ENCODE data around the gene CTBP2.

Gene CTBP2

GRCh38 chr10:125106586-125106985 lies 53.8 kb downstream of the CTBP2 start:
- no peak for DNase-seq (ENCODE audit: low read depth in 2 of 2)

- no peak for DNase-seq (ENCODE audit: low read depth in 2 of 2)
Measured at GRCh38 chr10:125105706-125106255, 54.6 kb downstream of the CTBP2 start.

- DNase-seq (ENCODE audit: low read depth in 2 of 2): no peak
Measured at GRCh38 chr10:125105155-125105554, 55.2 kb downstream of the CTBP2 start.

GRCh38 chr10:125104559-125104958 lies 55.8 kb downstream of the CTBP2 start:
- no peak for DNase-seq (ENCODE audit: low read depth in 2 of 2)

- DNase-seq (ENCODE audit: low read depth in 2 of 2): no peak
Measured at GRCh38 chr10:125103924-125104323, 56.4 kb downstream of the CTBP2 start.

GRCh38 chr10:125103466-125103865 lies 56.9 kb downstream of the CTBP2 start:
- DNase-seq (ENCODE audit: low read depth in 2 of 2): no peak

GRCh38 chr10:125102821-125103220 lies 57.5 kb downstream of the CTBP2 start:
- no peak for DNase-seq (ENCODE audit: low read depth in 2 of 2)

GRCh38 chr10:125102246-125102645 lies 58.1 kb downstream of the CTBP2 start:
- peak; percentile 54 to 56 for DNase-seq (ENCODE audit: low read depth in 2 of 2)

GRCh38 chr10:125101581-125101980 lies 58.8 kb downstream of the CTBP2 start:
- no peak for DNase-seq (ENCODE audit: low read depth in 2 of 2)

GRCh38 chr10:125101049-125101448 lies 59.3 kb downstream of the CTBP2 start:
- no peak for DNase-seq (ENCODE audit: low read depth in 2 of 2)

GRCh38 chr10:125097409-125098070 lies 62.8 kb downstream of the CTBP2 start:
- DNase-seq (ENCODE audit: low read depth in 2 of 2): no peak

GRCh38 chr10:125096975-125097374 lies 63.4 kb downstream of the CTBP2 start:
- no peak for DNase-seq (ENCODE audit: low read depth in 2 of 2)

GRCh38 chr10:125096371-125096770 lies 64.0 kb downstream of the CTBP2 start:
- no peak for DNase-seq (ENCODE audit: low read depth in 2 of 2)

- DNase-seq (ENCODE audit: low read depth in 2 of 2): no peak
Measured at GRCh38 chr10:125095776-125096175, 64.6 kb downstream of the CTBP2 start.

GRCh38 chr10:125095228-125095627 lies 65.1 kb downstream of the CTBP2 start:
- no peak for DNase-seq (ENCODE audit: low read depth in 2 of 2)

- no peak for DNase-seq (ENCODE audit: low read depth in 2 of 2)
Measured at GRCh38 chr10:125094806-125095205, 65.6 kb downstream of the CTBP2 start.

GRCh38 chr10:125093974-125094705 lies 66.2 kb downstream of the CTBP2 start:
- no peak for DNase-seq (ENCODE audit: low read depth in 2 of 2)

- no peak for DNase-seq (ENCODE audit: low read depth in 2 of 2)
Measured at GRCh38 chr10:125093199-125093973, 67.0 kb downstream of the CTBP2 start.

GRCh38 chr10:125092564-125093031 lies 67.8 kb downstream of the CTBP2 start:
- DNase-seq (ENCODE audit: low read depth in 2 of 2): no peak

- DNase-seq (ENCODE audit: low read depth in 2 of 2): no peak
Measured at GRCh38 chr10:125091891-125092290, 68.5 kb downstream of the CTBP2 start.

- DNase-seq (ENCODE audit: low read depth in 2 of 2): no peak
Measured at GRCh38 chr10:125089469-125089868, 70.9 kb downstream of the CTBP2 start.

- DNase-seq (ENCODE audit: low read depth in 2 of 2): no peak
Measured at GRCh38 chr10:125087897-125088215, 72.5 kb downstream of the CTBP2 start.

Measured in fibroblast of skin of left quadriceps (primary cell).